Loucy (cell line): ENCODE measurements around the gene GULP1.

ENCODE experiments used
- H2AFZ ChIP-seq: fragments of 200-600 bp; sonication (generic); 2 replicates; pipeline ENCODE4 v1.6.0; 2016; ENCODE audit warnings: antibody characterized with exemption, mild to moderate bottlenecking, low read length, moderate library complexity
- H3F3A ChIP-seq: fragments of 200-600 bp; 2 replicates; pipeline ENCODE4 v1.6.0; 2016; ENCODE audit warnings: antibody characterized with exemption, low read depth, mild to moderate bottlenecking
- H3K27me3 ChIP-seq: fragments of 200-600 bp; sonication (generic); 2 replicates; pipeline ENCODE4 v1.6.1; 2014; ENCODE audit warnings: low read length, mild to moderate bottlenecking; ENCODE audit not compliant: insufficient read depth, poor library complexity, severe bottlenecking
- H3K36me3 ChIP-seq: fragments of 200-600 bp; sonication (generic); 2 replicates; pipeline ENCODE4 v1.6.1; 2016; ENCODE audit warnings: low read length; ENCODE audit not compliant: insufficient read depth
- H3K4me1 ChIP-seq: fragments of 200-600 bp; sonication (generic); 2 replicates; pipeline ENCODE4 v1.5.1; 2014; ENCODE audit warnings: low read length, mild to moderate bottlenecking; ENCODE audit not compliant: insufficient read depth, poor library complexity, severe bottlenecking
- H3K4me2 ChIP-seq: fragments of 200-600 bp; sonication (generic); 2 replicates; pipeline ENCODE4 v1.6.0; 2014; ENCODE audit warnings: antibody characterized with exemption, low read length, low read depth, mild to moderate bottlenecking; ENCODE audit not compliant: poor library complexity, severe bottlenecking
- H3K4me3 ChIP-seq: fragments of 200-600 bp; sonication (generic); 2 replicates; pipeline ENCODE4 v1.5.1; 2014; ENCODE audit warnings: low read length, mild to moderate bottlenecking, mixed read lengths; ENCODE audit not compliant: poor library complexity, severe bottlenecking
- H3K79me2 ChIP-seq: fragments of 200-600 bp; sonication (generic); 2 replicates; pipeline ENCODE4 v1.6.1; 2014; ENCODE audit warnings: low read length; ENCODE audit not compliant: insufficient read depth
- H3K9ac ChIP-seq: fragments of 200-600 bp; sonication (generic); 2 replicates; pipeline ENCODE4 v1.6.0; 2014; ENCODE audit warnings: mild to moderate bottlenecking, low read depth, low read length, moderate library complexity; ENCODE audit not compliant: poor library complexity, severe bottlenecking
- H3K9me2 ChIP-seq: fragments of 200-600 bp; sonication (generic); replicated peaks from 2 replicates; pipeline ENCODE4 v1.6.1; 2016; ENCODE audit warnings: low read depth, low read length, mixed read lengths
- H3K9me3 ChIP-seq: fragments of 200-600 bp; sonication (generic); 2 replicates; pipeline ENCODE4 v1.6.1; 2014; ENCODE audit warnings: mild to moderate bottlenecking, antibody characterized with exemption, low read length, low read depth; ENCODE audit not compliant: insufficient read depth
- H4K20me1 ChIP-seq: fragments of 200-600 bp; sonication (generic); 2 replicates; pipeline ENCODE4 v1.6.0; 2014; ENCODE audit warnings: antibody characterized with exemption, low read length, mild to moderate bottlenecking; ENCODE audit not compliant: insufficient read depth, poor library complexity, severe bottlenecking
- CTCF ChIP-seq: fragments of 200-600 bp; sonication (generic); conservative IDR thresholded peaks from 2 replicates; pipeline ENCODE4 v1.5.1; 2014; ENCODE audit warnings: mild to moderate bottlenecking, antibody characterized with exemption, low read length
- EZH2phosphoT487 ChIP-seq: fragments of 200-600 bp; IDR thresholded peaks from 2 replicates; pipeline ENCODE4 v1.6.1; 2018; ENCODE audit warnings: antibody characterized with exemption, mild to moderate bottlenecking, moderate library complexity, borderline replicate concordance

Gene GULP1

DNA sequence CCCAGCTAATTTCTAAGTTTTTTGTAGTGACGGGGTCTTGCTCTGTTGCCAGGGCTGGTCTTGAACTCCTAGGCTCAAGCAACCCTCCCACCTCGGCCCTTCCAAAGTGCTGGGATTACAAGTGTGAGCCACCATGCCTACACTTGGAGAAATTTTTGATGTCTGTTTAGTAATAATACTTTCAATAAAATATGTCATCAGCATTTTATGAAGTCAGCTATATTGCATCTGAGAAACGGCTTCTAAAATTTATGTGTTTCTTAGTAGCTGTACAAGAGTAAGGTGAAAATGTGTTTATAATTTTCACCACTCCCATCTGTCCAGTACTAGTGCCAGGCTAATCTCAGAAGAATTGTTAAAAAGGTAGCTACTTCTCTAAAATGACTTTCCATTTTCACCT, 46.8 kb downstream of the GULP1 start:
- Histone ChIP-seq H3K36me3 (no peaks in the 10 kb centered on the region), H4K20me1 (no peaks in the 10 kb centered on the region), H3K9me3 (no peaks in the 10 kb centered on the region), H3K79me2 (no peaks in the 10 kb centered on the region), H3K9ac (no peak overlapping the region), H2AFZ (no peak overlapping the region), H3F3A (no peaks in the 10 kb centered on the region), H3K4me2 (no peak overlapping the region), H3K27me3 (no peaks in the 10 kb centered on the region), H3K4me1 (no peaks in the 10 kb centered on the region), H3K9me2 (no peaks in the 10 kb centered on the region), H3K4me3 (no peak overlapping the region)
- TF ChIP-seq CTCF (no peak), EZH2phosphoT487 (no peak)

DNA sequence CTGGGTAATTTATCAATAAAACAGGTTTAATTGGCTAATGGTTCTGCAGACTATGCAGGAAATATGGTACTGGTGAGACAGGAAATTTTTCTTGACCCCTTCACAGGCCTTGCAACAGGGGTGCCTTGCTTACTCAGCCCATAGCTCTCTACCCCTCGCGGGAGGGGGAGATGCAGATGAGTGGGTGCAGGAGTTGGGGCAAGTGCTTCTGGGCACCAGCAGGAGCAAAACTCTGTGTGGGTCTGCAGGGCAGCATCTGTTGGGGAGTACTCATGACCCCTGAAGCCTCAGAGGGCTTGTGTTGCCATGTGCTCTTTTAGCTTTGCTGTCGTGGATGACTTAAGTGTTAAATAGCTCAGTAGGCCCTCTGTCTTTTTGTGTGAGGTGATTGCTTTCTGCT, 48.6 kb downstream of the GULP1 start:
- Histone ChIP-seq H3K9me3 (no peaks in the 10 kb centered on the region), H3K27me3 (no peaks in the 10 kb centered on the region), H3K4me1 (peaks cover 4% of the 10 kb centered on the region), H4K20me1 (no peaks in the 10 kb centered on the region), H2AFZ (no peak overlapping the region), H3K9me2 (no peaks in the 10 kb centered on the region), H3K4me3 (no peak overlapping the region), H3K4me2 (no peak overlapping the region), H3K79me2 (no peaks in the 10 kb centered on the region), H3F3A (no peaks in the 10 kb centered on the region), H3K36me3 (no peaks in the 10 kb centered on the region), H3K9ac (no peak overlapping the region)
- no peak for TF ChIP-seq CTCF
- TF ChIP-seq EZH2phosphoT487, result no peak

DNA sequence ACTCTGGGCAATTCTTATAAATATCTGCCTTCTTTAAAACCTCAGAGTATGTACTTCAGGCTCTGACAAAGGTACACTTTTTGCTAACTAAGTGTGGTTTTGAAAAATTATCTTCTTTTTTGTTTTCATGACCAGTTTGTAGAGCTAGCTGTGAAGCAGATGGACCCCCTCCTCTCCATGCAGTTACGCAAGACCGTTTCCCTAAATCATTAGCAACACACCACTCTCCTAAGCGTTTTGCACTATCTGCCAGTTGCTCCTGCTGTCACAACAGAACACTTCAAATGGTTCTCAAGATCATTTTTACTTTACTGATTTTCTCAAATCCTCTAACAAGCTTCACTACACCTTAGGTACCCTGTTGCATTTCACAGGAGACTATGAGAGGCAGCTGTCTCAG, 53.3 kb downstream of the GULP1 start:
- Histone ChIP-seq H3F3A (no peaks in the 10 kb centered on the region), H3K79me2 (no peaks in the 10 kb centered on the region), H2AFZ (peak overlapping the region; percentile 66), H3K4me3 (no peak overlapping the region), H3K9ac (peak overlapping the region; percentile 5), H3K36me3 (no peaks in the 10 kb centered on the region), H4K20me1 (no peaks in the 10 kb centered on the region), H3K4me1 (peaks cover 9% of the 10 kb centered on the region), H3K9me3 (no peaks in the 10 kb centered on the region), H3K27me3 (no peaks in the 10 kb centered on the region), H3K4me2 (peak overlapping the region; percentile 45), H3K9me2 (no peaks in the 10 kb centered on the region)
- TF ChIP-seq EZH2phosphoT487 (no peak), CTCF (no peak)
